GM12891 (cell line): ENCODE measurements around the gene DSCAM.

Experiments used
- POLR2A ChIP-seq: IDR thresholded peaks from 2 replicates; pipeline ENCODE4 v1.6.1; 2011; ENCODE audit warnings: low read depth, low read length, control low read depth
- POU2F2 ChIP-seq: IDR thresholded peaks from 2 replicates; pipeline ENCODE4 v1.6.1; 2011; ENCODE audit warnings: low read depth, mild to moderate bottlenecking, control low read depth, low read length, moderate library complexity

DNA sequence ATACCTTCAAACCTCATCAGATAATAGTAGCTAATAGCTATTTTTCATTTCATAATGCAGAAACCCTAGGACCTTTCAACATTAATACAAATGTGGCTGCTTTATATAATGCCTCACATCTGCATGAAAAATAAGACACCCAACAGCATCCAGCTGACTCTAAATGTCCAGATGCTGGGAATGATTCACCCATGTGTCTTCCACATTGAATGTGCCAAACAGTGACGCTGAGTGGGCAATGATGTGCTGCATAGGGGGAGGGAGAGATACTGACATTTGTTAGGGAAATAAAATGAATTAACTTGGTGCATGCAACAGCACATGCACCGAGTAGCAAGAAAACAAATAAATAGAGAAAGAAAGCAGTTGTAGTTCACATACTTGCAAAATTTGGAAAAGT is 199.3 kb downstream of the DSCAM start:
- TF ChIP-seq POU2F2 (no peak), POLR2A (no peak)
